SK-N-SH (cell line): Measurements from ENCODE around the gene ICOSLG.

Source experiments
- CHD2 ChIP-seq: fragments of 150-350 bp; IDR thresholded peaks from 2 replicates; pipeline ENCODE4 v1.6.1; 2018; ENCODE audit warnings: low read length; ENCODE audit not compliant: partially characterized antibody
- EP300 ChIP-seq, 2 experiments: IDR thresholded peaks; 2 replicates each; pipeline versions ENCODE4 v1.4.0 to v1.6.1; 2012; ENCODE audit warnings: borderline replicate concordance in 1 of 2, low read depth in 1 of 2, low read length in 1 of 2
- GABPA ChIP-seq: IDR thresholded peaks from 2 replicates; pipeline ENCODE4 v1.4.0; 2012; ENCODE audit warnings: low read depth, mild to moderate bottlenecking
- JUND ChIP-seq: IDR thresholded peaks from 2 replicates; pipeline ENCODE4 v1.4.0; 2012
- TF ChIP-seq, protein P1 (sequence below): fragments of 200-600 bp; sonication (generic); IDR thresholded peaks from 2 replicates; pipeline ENCODE4 v1.6.1; 2017; ENCODE audit warnings: antibody characterized with exemption, mild to moderate bottlenecking, moderate library complexity
- TF ChIP-seq, protein P2 (sequence below): IDR thresholded peaks from 2 replicates; pipeline ENCODE4 v1.4.0; 2012; ENCODE audit warnings: low read depth

DNA sequence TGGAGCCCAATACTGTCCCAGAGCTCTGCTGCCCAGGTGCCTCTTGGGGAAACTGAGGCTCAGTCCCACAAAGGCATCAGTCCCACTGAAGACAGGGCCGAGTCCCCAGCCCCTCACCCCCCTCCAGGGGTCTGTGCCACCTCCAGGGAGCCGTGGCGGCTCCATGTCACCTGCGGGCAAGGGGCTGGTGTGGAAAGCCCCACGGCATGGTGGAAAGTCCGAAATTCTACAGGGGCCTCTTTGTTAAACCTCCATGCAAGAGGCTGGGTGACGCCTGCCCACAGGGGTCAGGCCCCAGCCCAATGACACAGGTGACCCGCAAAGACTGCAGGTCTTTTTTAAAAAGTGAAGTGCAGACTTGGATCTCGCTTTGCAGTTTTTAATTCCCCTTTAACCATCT is 41.6 kb upstream of the ICOSLG start:
- TF ChIP-seq, protein P1, sequence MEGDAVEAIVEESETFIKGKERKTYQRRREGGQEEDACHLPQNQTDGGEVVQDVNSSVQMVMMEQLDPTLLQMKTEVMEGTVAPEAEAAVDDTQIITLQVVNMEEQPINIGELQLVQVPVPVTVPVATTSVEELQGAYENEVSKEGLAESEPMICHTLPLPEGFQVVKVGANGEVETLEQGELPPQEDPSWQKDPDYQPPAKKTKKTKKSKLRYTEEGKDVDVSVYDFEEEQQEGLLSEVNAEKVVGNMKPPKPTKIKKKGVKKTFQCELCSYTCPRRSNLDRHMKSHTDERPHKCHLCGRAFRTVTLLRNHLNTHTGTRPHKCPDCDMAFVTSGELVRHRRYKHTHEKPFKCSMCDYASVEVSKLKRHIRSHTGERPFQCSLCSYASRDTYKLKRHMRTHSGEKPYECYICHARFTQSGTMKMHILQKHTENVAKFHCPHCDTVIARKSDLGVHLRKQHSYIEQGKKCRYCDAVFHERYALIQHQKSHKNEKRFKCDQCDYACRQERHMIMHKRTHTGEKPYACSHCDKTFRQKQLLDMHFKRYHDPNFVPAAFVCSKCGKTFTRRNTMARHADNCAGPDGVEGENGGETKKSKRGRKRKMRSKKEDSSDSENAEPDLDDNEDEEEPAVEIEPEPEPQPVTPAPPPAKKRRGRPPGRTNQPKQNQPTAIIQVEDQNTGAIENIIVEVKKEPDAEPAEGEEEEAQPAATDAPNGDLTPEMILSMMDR, result no peak
- TF ChIP-seq, protein P2, sequence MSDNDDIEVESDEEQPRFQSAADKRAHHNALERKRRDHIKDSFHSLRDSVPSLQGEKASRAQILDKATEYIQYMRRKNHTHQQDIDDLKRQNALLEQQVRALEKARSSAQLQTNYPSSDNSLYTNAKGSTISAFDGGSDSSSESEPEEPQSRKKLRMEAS, result no peak
- TF ChIP-seq CHD2 (no peak), GABPA (no peak), JUND (no peak), EP300 (IDR thresholded peaks at IDR 0.05; ENCODE audit: borderline replicate concordance in 1 of 2, low read depth in 1 of 2, low read length in 1 of 2) (no peak)
